Left ventricle myocardium superior (tissue), 1 donor: Measurements from ENCODE around the gene ASTL. TPM values are rescaled to one million over a fixed set of nuclear protein-coding genes. Genes with fewer than 3 reads are reported as not detected.
"Not testable (repeated sequence)": the region's sequence is repeated elsewhere in the genome, so short reads cannot be mapped to it uniquely, and the experiment has no call there.

ENCODE experiments used
- ATAC-seq: fragments of 200-7000 bp; cut with Tn5 transposase; one replicate; pipeline ENCODE4 v1.9.1; 2020; ENCODE audit warnings: mild to moderate bottlenecking, moderate library complexity
- DNase-seq: peaks from one replicate; pipeline ENCODE4 v3.0.0-alpha.2; 2020
- intact Hi-C: fragments of 100-400 bp; cut with micrococcal nuclease; formaldehyde crosslinking; loops from one replicate; pipeline ENCODE4 v1.11.0; 2022
- total RNA-seq: library from RNA; stranded (reverse); fragmentation: NEBNext Ultra II Directional; extraction: Animal tissue kit (Norgen Biotek cat#: 25700); gene quantifications from one replicate; pipeline ENCODE4 v1.2.1, GENCODE V29; 2021
- donor health status: DM: no; HTN: yes; CAD: no; lungs with severe emphysema.

ASTL gene
- total RNA-seq, 1 donor from 2014 or later, result not detected

- ATAC-seq (peak; percentile 4), DNase-seq (peak; percentile 60)
- intact Hi-C loops, result no loop called here
Observed at GRCh38 chr2:96148410-96149217, 10.3 kb upstream of the ASTL start.

- peak; percentile 17 for DNase-seq
- no peak for ATAC-seq
- intact Hi-C loops, result no loop called here
Observed at GRCh38 chr2:96147593-96148201, 9.4 kb upstream of the ASTL start.

DNA sequence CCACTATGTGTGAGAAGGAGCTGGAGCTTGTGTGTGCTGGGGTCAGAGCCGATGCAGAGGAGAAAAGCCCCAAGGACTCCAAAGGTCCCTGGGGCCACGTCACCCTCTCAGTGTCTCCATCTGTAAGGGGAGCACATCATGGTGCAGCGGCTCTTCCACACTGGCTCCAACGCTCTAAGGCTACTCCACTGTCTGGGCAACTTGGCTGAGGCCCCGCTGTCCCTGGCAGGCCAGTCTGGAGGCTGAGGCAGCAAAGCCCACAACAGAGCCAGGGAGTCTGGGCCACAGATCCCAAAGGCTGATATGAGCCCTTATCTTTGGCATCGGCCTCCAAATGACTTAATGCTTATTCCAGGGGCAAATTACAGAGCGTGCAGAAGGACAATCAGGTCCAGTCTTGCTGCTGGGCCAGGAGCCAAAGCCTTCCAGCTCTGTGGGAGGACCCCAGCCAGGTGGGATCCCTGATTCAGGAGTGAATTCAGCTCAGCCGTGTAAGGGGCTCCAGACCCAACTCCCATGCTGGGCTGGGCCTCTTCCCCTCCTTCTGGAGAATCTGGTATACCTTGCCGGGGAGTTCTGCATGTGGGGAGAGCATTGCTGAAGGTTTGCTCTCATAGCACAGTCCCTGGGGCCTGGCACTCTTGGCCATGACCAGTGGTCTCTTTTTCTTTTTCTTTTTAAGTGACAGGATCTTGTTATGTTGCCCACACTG, 8.7 kb upstream of the ASTL start:
- intact Hi-C loops, result no loop called here

DNA sequence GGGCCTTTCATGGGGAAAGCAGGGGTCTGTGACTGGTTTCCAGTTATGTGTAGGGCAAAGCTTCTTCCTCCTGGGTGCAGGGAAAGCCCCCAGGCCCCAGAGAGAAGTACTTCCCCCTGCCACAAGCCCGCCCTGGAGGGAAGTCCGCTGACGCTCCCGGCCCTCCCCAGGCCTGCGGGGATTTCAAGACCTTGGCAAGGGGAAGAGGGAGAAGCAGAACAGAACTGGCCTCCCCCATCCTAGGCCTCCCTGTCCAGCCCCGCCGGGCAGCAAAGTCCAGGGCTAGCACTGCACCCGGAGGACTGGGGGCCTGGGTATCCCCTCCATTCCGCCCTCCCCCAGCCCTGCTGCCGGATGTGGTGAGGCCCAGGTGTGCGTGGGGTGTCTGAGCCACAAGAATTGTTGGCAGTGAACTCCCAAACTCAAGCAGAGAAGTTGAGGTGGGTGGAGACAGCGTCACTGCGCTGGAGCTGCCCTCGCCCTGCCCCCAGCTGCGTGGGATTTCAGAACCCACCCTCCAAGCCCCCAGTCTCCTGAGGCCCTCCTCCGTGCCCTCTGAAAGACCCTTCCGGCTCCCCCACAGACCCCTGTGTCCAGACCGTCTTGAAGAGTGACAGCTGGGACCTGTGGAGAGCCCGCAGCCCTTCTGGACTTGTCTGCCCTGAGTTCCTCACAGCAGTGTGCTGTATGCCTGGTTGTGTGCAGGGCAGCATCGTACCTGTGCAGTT, 8.0 kb upstream of the ASTL start:
- DNase-seq, result peak; percentile 68
- intact Hi-C loops, result no loop called here
- peak; percentile 30 for ATAC-seq

More for the DNA sequence above, 8.7 kb upstream of the ASTL start:
- DNase-seq (peak; percentile 31), ATAC-seq (no peak)

- ATAC-seq (no peak), DNase-seq (no peak)
- intact Hi-C loops, result no loop called here
Observed at GRCh38 chr2:96145848-96146152, 7.5 kb upstream of the ASTL start.

GRCh38 chr2:96145036-96145847, 6.9 kb upstream of the ASTL start, which contains the start of gene DUSP2:
Gene DUSP2 (minus strand): TSS chr2:96145440. CDS start chr2:96145354, 86 bp downstream.
- intact Hi-C loops, result no loop called here
- peak; percentile 92 for ATAC-seq
- DNase-seq, result peak; percentile 86

DNA sequence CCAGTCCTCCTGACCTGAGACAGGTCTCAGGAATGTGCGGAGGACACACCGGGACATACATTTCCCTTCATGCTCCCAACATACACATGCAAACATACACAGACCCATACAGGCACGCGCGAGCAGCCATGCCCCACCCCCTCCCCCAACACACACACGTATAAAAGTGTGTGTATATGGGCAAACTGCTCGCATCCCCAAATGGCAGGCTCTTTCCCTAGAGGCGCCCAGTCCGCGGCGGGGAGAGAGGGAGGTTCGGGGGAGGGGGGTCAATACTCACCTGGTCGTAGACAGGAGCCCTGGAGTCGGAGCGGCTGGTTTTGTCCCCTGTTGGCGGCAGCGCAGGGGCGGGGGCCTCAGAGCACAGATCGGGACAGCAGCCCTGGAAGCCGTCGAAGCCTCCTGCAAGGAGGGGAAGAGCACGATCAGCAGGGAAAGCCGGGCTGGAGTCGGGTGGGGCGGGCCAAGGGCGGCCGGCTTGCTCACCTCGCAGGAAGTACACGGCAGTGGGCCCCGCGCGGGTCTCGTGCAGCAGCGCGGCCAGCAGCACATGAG, 6.3 kb upstream of the ASTL start:
- DNase-seq, result no peak
- ATAC-seq, result no peak
- intact Hi-C loops, result no loop called here

- ATAC-seq, result no peak
- DNase-seq, result peak; percentile 26
- intact Hi-C loops, result no loop called here
Observed at GRCh38 chr2:96143848-96144480, 5.7 kb upstream of the ASTL start.

GRCh38 chr2:96143231-96143847, 5.0 kb upstream of the ASTL start:
- peak; percentile 11 for DNase-seq
- intact Hi-C loops, result no loop called here
- ATAC-seq, result no peak

DNA sequence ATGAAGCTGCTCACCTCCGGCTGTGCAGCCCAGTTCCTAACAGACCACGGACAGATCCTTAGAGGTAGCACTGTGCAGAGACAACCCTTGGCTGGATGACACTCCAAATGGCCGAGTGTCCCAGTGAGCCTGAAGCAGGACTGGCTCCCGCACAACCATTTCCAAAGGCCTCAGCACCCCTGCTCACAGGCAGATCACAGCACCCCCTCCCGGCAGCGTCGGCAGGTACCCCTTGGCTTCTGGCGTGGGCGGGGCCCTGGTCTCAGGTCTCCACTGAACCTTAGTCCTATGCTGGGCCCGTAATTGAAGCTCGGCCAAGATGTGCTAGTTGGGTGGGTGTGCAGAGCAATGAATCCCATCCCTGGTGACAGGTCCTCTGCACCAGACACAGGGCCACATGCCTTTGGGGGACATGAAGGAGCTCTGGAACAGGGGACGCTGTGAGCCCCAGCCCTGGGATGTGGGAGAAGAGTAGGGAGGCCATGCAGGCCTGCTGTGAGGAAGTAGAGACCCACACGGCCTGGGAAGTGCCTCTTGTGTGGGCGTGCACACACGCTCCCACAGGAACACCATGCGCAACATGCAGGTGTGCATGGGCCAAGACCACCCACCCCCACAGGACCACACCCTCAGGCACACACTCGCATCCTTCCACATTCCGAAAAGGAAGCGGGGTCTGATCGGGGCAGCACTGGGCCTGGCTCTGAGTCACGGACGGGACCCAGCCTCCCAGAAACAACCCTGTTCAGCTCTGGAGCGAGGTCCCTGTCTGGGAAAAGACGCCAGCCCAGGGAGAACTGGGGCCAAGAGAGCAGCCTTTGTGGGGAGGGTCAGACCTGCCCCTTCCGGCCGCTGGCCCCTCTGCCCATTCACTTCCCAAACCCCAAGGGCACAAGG, 4.2 kb upstream of the ASTL start:
- ATAC-seq (no peak), DNase-seq (peak; percentile 20)
- intact Hi-C loops, result no loop called here

- intact Hi-C loops, result not testable (repeated sequence)
Observed at GRCh38 chr2:96141624-96141967, 3.3 kb upstream of the ASTL start.

GRCh38 chr2:96140941-96141623, 2.8 kb upstream of the ASTL start:
- DNase-seq, result peak; percentile 20
- no peak for ATAC-seq
- intact Hi-C loops, result no loop called here

More at GRCh38 chr2:96141624-96141967, 3.3 kb upstream of the ASTL start:
- not testable (repeated sequence) for ATAC-seq
- peak; percentile 20 for DNase-seq

DNA sequence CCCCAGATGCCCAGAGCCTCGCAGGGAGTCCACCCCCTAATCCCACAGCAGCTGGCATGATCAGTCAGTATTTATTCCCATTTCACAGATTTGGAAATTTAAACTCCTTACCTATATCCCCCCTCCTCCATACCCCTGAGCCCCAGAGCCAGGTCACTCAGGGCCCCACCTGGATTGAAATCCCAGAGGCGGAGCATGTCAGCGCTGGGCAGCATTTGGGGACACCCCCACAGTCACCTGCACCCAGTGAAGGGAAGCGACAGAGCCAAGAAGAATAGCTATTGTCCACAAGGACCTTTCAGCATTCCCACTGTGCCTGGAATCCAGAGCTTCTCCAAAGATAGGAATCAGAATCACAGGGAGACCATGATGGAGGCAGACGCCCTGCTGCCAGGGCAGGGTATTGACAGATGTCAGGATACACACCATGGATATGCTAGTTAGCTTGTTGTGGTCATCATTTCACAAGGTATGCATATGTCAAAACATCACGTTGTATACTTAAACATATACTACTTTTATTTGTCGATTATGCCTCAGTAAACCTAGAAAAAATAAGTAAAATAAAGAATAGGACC, 968 bp upstream of the ASTL start:
- intact Hi-C loops, result loop anchor here (5.0 kb wide), 1 partner anchor 33 kb away; no protein-coding TSS in a partner anchor

GRCh38 chr2:96137321-96138178, 752 bp downstream of the ASTL start:
- intact Hi-C loops, result loop anchor here (5.0 kb wide), 1 partner anchor 35 kb away; no protein-coding TSS in a partner anchor
- peak; percentile 20 for DNase-seq
- ATAC-seq, result no peak

More for the DNA sequence above, 968 bp upstream of the ASTL start:
- ATAC-seq (no peak), DNase-seq (peak; percentile 11)
